IPS-18c (cell line): ENCODE results near the gene NRXN3.

Experiments
- H3K4me3 ChIP-seq: 2 replicates; pipeline ENCODE4 v1.7.0; 2013; ENCODE audit warnings: low read depth, mild to moderate bottlenecking, low read length, moderate library complexity; ENCODE audit not compliant: insufficient read depth
- H3K9me3 ChIP-seq: one replicate; pipeline ENCODE4 v1.6.1; 2013; ENCODE audit warnings: mild to moderate bottlenecking, low read length, moderate library complexity; ENCODE audit not compliant: control insufficient read depth, insufficient read depth

NRXN3 gene

GRCh38 chr14:78282437-78282836 is 112.3 kb downstream of the NRXN3 start:
- H3K4me3 ChIP-seq, result no peak overlapping the region

GRCh38 chr14:78286210-78286609 is 116.0 kb downstream of the NRXN3 start:
- Histone ChIP-seq H3K9me3 (no peaks in the 10 kb centered on the region), H3K4me3 (no peak overlapping the region)

More at GRCh38 chr14:78282437-78282836, 112.3 kb downstream of the NRXN3 start:
- no peaks in the 10 kb centered on the region for H3K9me3 ChIP-seq

- Histone ChIP-seq H3K9me3 (no peaks in the 10 kb centered on the region), H3K4me3 (no peak overlapping the region)
Measured at GRCh38 chr14:78292003-78292402, 121.8 kb downstream of the NRXN3 start.

GRCh38 chr14:78297858-78298257 is 127.7 kb downstream of the NRXN3 start:
- Histone ChIP-seq H3K9me3 (no peaks in the 10 kb centered on the region), H3K4me3 (no peak overlapping the region)

- no peaks in the 10 kb centered on the region for H3K9me3 ChIP-seq
- H3K4me3 ChIP-seq, result no peak overlapping the region
Measured at GRCh38 chr14:78298298-78298697, 128.1 kb downstream of the NRXN3 start.

- peaks cover 2% of the 10 kb centered on the region for H3K9me3 ChIP-seq
Measured at GRCh38 chr14:78302841-78303240, 132.7 kb downstream of the NRXN3 start.

GRCh38 chr14:78307671-78308070 is 137.5 kb downstream of the NRXN3 start:
- H3K4me3 ChIP-seq, result no peak overlapping the region
- peaks cover 2% of the 10 kb centered on the region for H3K9me3 ChIP-seq

More at GRCh38 chr14:78302841-78303240, 132.7 kb downstream of the NRXN3 start:
- no peak overlapping the region for H3K4me3 ChIP-seq

- Histone ChIP-seq H3K4me3 (no peak overlapping the region), H3K9me3 (peaks cover 2% of the 10 kb centered on the region)
Measured at GRCh38 chr14:78308079-78308478, 137.9 kb downstream of the NRXN3 start.

GRCh38 chr14:78310272-78310671 is 140.1 kb downstream of the NRXN3 start:
- Histone ChIP-seq H3K9me3 (no peaks in the 10 kb centered on the region), H3K4me3 (no peak overlapping the region)

GRCh38 chr14:78313499-78313898 is 143.3 kb downstream of the NRXN3 start:
- H3K4me3 ChIP-seq, result no peak overlapping the region
- no peaks in the 10 kb centered on the region for H3K9me3 ChIP-seq

GRCh38 chr14:78314484-78314883 is 144.3 kb downstream of the NRXN3 start:
- Histone ChIP-seq H3K4me3 (no peak overlapping the region), H3K9me3 (no peaks in the 10 kb centered on the region)

- no peak overlapping the region for H3K4me3 ChIP-seq
Measured at GRCh38 chr14:78316052-78316451, 145.9 kb downstream of the NRXN3 start.

GRCh38 chr14:78316786-78317185 is 146.6 kb downstream of the NRXN3 start:
- Histone ChIP-seq H3K9me3 (peaks cover 2% of the 10 kb centered on the region), H3K4me3 (no peak overlapping the region)

More at GRCh38 chr14:78316052-78316451, 145.9 kb downstream of the NRXN3 start:
- H3K9me3 ChIP-seq, result no peaks in the 10 kb centered on the region

- Histone ChIP-seq H3K4me3 (no peak overlapping the region), H3K9me3 (peaks cover 2% of the 10 kb centered on the region)
Measured at GRCh38 chr14:78319406-78319805, 149.2 kb downstream of the NRXN3 start.

- Histone ChIP-seq H3K9me3 (peaks cover 2% of the 10 kb centered on the region), H3K4me3 (no peak overlapping the region)
Measured at GRCh38 chr14:78319887-78320635, 149.9 kb downstream of the NRXN3 start.

GRCh38 chr14:78324353-78324752 is 154.2 kb downstream of the NRXN3 start:
- H3K9me3 ChIP-seq, result peaks cover 2% of the 10 kb centered on the region

GRCh38 chr14:78325911-78326310 is 155.7 kb downstream of the NRXN3 start:
- H3K9me3 ChIP-seq, result peaks cover 2% of the 10 kb centered on the region
- no peak overlapping the region for H3K4me3 ChIP-seq

More at GRCh38 chr14:78324353-78324752, 154.2 kb downstream of the NRXN3 start:
- H3K4me3 ChIP-seq, result no peak overlapping the region

GRCh38 chr14:78327426-78328221 is 157.5 kb downstream of the NRXN3 start:
- Histone ChIP-seq H3K9me3 (no peaks in the 10 kb centered on the region), H3K4me3 (no peak overlapping the region)
